D721Med (cell line): ENCODE measurements around the gene MAP3K4.

Experiments
- DNase-seq: peaks from one replicate; pipeline ENCODE4 v3.0.0; 2011; ENCODE audit warnings: low spot score; ENCODE audit not compliant: insufficient read length
- FAIRE-seq: peaks from 2 replicates; lab custom pipeline; 2011; peaks lifted over from hg19 to GRCh38; lab: Jason Lieb, UNC
- CTCF ChIP-seq: IDR thresholded peaks from 2 replicates; pipeline ENCODE4 v1.5.1; 2012; ENCODE audit warnings: mild to moderate bottlenecking, control low read depth; ENCODE audit not compliant: insufficient read depth; ENCODE audit errors: missing control alignments

Gene MAP3K4

GRCh38 chr6:161068321-161068741, 76.8 kb downstream of the MAP3K4 start:
- DNase-seq (no peak), FAIRE-seq (peak; percentile 79)
- TF ChIP-seq CTCF = no peak

- no peak for TF ChIP-seq CTCF
- no peak for FAIRE-seq
Measured at GRCh38 chr6:161073930-161074329, 82.4 kb downstream of the MAP3K4 start.

GRCh38 chr6:161074496-161075121, 83.0 kb downstream of the MAP3K4 start:
- DNase-seq (no peak), FAIRE-seq (no peak)
- TF ChIP-seq CTCF = no peak

More at GRCh38 chr6:161073930-161074329, 82.4 kb downstream of the MAP3K4 start:
- DNase-seq = no peak

GRCh38 chr6:161076181-161076677, 84.7 kb downstream of the MAP3K4 start:
- peak; percentile 78 for FAIRE-seq
- no peak for TF ChIP-seq CTCF

GRCh38 chr6:161079566-161080262, 88.1 kb downstream of the MAP3K4 start:
- DNase-seq (no peak), FAIRE-seq (no peak)
- no peak for TF ChIP-seq CTCF

More at GRCh38 chr6:161076181-161076677, 84.7 kb downstream of the MAP3K4 start:
- peak; percentile 45 for DNase-seq

- no peak for TF ChIP-seq CTCF
- DNase-seq (no peak), FAIRE-seq (no peak)
Measured at GRCh38 chr6:161080263-161080970, 88.8 kb downstream of the MAP3K4 start.
